NCI-H82 treated with DMSO at 0.1 percent for 48 hours (cell line): ENCODE results near the gene GSTT2B.
"Not testable (repeated sequence)": the region's sequence is repeated elsewhere in the genome, so short reads cannot be mapped to it uniquely, and the experiment has no call there.

Experiments
- DNase-seq: peaks from one replicate; lab custom pipeline; 2025; ENCODE audit not compliant: unreplicated experiment; lab: John Stamatoyannopoulos, UW

The GSTT2B gene

DNA sequence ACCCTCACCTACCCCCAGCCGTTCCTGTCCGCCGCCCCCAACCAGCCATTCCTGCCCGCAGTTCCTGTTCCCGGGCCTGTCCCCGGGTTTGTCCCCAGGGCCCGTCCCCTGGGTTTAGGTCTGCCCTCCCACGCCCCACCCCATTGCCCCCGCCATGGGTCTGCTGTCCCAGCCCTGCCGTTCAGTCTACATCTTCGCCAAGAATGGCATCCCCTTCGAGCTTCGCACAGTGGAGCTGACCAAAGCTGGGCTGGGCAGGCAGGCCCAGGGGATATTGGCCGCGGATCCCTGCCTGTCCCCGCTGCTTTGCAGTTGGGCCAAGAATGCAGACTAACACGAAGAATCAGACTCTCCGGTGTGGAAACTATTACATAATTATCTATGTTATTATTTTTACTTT, 11.2 kb downstream of the GSTT2B start:
- DNase-seq: not testable (repeated sequence)

DNA sequence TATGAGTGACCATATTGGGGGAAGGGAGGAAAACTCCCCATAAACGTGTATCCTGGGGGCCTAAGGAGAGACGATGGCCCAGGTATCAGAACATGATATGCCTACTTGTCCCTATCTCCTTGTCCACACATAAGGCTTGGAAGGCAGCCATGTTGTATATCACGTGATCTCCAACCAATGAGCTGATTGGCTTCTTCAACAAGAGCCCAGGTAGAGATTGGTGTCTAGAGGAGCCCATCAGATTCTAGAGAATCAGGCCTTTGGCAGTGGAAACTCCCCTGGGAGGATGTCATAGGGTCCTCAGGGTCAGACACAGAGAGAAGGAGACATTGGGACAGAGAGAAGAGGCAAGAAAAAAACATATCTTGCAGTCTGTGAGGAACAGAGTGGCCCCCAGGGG, 13.6 kb downstream of the GSTT2B start:
- DNase-seq: not testable (repeated sequence)

- DNase-seq: not testable (repeated sequence)
Measured at GRCh38 chr22:23940166-23940565, 20.8 kb downstream of the GSTT2B start.

- DNase-seq: no peak
Measured at GRCh38 chr22:23939017-23939357, 22.0 kb downstream of the GSTT2B start.

DNA sequence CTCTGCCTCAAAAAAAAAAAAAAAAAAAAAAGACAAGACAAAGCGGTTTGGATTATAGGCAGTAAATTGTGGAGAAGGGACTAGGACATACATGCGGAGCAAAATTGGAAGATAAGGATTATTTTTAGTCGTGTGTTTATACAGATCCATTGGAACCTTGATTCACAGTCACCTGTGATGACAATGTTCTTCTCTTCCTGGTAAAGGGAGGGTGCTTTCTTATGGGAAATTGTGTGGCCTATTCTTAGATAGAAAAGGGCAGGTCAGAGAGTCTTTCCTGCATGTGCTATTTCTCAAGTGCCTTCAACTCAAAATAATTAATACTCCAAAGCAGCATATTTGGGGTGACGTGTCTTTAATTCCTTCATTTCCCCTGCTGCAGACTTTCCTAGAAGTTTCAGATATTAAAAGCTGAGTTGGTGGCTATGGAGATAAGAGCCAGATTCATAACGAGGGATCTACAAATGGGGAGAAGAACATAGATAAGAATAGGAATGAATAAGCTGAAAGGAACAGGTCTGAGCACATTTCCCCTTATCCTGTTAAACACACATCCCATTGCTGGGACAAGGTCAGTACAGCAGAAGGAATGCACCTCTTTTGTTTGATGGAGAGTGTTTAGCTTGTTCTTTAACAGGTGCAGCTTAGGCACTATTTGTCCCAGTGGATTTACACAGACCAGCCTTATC, 22.5 kb downstream of the GSTT2B start:
- DNase-seq: no peak

- DNase-seq: no peak
Measured at GRCh38 chr22:23926561-23926960, 34.4 kb downstream of the GSTT2B start.

GRCh38 chr22:23925020-23925606, 35.9 kb downstream of the GSTT2B start:
- no peak for DNase-seq

GRCh38 chr22:23922921-23923320, 38.1 kb downstream of the GSTT2B start:
- DNase-seq: no peak

DNA sequence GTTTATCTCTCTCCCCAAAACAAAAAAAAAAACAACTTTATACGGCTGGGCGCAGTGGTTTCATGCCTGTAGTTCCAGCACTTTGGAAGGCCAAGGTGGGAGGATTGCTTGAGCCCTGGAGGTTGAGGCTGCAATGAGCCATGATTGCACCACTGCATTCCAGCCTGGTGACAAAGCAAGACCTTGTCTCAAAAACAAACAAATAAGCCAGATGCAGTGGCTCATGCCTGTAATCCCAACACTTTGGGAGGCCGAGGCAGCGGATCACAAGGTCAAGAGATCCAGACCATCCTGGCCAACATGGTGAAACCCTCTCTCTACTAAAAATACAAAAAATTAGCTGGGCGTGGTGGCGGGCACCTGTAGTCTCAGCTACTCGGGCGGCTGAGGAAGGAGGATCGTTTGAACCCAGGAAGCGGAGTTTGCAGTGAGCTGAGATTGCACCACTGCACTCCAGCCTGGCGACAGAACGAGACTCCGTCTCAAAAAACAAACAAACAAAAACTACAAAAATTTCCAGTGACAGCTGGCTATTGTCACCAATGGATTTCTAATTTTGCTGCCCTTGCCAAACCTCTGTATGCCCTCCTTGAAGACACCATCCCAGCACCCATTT, 39.3 kb downstream of the GSTT2B start:
- not testable (repeated sequence) for DNase-seq

DNA sequence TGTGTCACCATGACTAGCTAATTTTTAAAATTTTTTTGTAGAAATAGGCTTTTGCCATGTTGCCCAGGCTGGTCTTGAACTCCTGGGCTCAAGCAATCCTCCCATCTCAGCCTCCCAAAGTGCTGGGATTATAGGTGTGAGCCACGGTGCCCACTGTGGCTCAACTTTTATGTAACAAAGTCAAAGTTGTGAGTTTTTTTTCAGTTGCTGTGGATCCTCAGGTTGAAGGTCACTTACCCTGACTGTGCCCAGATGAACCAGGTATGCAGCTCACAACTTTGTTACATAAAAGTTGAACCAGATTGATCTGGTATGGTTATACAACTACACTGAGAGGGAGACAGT, 40.8 kb downstream of the GSTT2B start:
- DNase-seq: not testable (repeated sequence)

DNA sequence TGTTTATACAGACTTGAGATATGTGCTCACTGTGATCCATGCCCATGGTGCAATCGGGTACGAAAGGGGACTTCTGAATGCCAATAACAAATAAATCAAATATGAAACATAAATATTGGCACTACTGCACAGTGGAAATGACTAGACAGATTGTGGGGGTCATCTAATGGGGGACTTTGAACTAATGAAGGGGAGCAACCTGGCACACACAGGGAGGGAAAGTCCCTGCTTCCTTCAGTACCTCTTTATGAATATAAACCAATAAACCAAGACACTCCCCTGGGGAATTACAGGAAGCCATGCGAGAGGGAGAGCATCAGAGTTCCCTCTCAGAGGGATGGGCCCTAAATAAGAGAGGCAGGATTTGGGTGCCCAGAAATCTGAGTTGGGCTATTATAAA, 45.7 kb downstream of the GSTT2B start:
- no peak for DNase-seq

DNA sequence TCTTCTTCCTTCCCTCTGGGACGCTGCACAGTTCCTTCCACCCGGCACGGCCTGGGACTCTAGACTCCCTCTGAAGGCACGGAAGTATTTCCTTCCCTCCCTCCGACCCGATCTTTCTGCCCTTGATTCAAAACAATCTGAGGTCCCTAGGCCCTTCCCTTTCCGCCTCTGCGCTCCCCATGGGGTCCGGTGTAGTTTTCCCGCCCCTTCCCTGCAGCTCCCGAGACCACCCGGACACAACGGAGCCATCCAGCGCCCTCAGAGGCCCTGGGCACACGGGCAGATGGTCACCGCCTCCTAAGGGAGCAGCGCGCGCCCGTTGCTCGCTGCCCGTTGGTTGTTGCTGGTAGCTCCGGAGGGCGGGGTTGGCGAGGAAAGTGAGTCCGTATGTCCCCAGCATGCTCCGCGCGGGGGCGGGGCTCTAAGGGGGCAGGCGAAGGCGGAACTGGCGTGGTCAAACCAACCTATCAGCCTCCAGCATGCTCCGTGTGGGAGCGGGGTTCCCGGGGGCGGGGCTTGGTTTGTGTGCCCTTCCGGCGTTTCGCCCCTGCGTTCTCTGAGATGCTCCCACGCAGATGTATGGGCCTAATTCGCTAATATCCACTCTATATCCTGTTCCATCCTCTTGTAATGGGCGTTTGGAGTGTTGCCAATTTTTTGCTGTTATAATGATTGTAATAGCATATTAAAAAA, 47.2 kb downstream of the GSTT2B start:
- DNase-seq: peak; percentile 91

- no peak for DNase-seq
Measured at GRCh38 chr22:23913306-23913660, 47.7 kb downstream of the GSTT2B start.

DNA sequence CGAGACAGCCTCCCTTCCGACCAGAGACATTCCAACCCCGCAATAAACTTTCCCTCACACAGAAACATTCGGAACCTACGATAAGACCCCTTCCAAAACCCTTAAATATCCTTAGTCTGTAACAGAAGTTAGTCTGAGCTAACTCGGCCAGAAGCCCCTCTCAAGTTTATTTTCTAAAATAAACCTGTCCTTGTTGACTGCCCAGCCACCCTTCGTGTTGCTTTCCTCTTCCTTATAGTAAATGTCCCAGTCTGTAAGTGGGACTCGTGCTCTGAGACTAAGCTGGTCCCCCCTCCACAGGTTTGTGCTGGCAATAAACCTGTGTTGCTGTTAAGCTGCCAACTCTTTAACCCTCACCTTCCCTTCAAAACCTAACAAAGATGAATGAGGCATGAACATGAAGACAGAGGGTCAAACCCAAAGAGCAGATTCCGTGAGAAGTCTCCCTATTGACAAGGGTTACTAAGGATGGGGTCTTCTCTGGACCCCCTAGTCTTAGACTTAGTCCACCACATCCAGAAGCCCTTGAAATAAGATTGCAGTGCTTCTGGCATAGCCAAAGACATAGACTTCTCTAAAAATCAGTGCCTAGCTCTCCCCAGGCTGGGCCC, 48.6 kb downstream of the GSTT2B start:
- DNase-seq: no peak

GRCh38 chr22:23911318-23911980, 49.5 kb downstream of the GSTT2B start:
- DNase-seq: no peak

DNA sequence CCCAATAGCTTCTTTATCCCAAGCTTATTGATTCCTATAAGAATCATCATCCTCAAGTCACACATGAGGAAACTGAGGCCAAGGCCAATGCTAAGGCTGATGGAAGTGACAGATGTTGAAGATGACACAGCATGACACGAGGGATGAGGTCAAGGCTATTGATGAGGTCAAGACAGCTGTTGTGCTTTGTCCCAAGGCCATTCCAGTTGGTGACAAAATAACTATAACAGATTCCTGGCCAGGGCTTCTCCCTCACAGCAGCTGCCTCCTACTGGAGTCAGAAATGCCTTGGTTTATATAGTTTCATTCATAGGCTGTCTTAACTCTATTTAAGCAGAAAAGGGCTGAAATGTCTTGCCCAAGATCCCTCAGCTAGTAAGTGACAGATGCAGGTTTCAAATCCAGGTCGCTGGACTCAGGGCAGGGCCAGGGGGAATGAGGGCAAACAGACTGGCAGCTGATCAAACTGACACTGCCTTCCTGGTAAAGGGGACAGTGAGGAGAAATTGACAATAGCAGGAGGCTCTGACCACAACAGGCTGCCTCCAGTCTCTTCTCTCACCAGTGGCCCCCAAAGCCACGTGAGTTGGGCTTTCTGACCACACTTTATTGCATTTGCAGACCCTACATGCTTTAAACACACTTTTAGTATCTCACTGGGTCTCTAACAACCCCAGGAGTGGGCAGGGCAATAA, 50.4 kb downstream of the GSTT2B start:
- DNase-seq: no peak

- DNase-seq: no peak
Measured at GRCh38 chr22:23909296-23909898, 51.6 kb downstream of the GSTT2B start.

DNA sequence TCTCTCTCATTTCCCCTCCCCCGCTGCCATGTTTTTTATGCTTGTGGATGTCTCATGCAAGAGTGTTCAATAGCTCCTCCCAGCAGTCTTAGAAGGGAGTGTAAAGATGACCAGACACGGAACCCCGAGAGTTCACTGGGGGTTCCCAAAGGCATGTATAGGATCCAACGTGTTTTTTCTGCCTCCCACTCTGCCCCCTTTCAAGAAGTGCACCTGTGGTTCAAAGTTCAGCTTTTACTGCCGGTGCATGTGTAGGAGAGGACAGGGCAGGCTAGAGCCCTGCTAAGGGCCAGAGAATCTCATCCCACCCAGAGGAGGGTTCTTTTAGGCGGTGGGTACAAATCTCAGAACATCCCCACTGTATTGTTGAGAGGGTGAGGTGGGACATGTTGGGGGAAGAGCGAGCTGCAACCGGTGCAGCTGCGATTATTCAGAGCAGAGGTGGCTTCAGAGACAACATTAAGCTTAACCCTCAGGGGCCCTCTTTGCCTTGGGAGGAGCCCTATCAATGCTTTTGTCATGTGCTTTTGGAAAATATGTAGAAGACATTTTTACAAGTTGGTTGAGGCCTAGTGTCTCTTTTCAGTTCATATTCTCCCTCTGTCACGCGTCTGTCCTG, 52.3 kb downstream of the GSTT2B start:
- no peak for DNase-seq

- DNase-seq: not testable (repeated sequence)
Measured at GRCh38 chr22:23907423-23907822, 53.6 kb downstream of the GSTT2B start.
